Sigmoid colon (tissue), 3 donors: ENCODE results near the gene SPTLC1.
"Not testable (repeated sequence)": the region's sequence is repeated elsewhere in the genome, so short reads cannot be mapped to it uniquely, and the experiment has no call there.

Source experiments
- POLR2A ChIP-seq, 2 donors: fragments of 450-650 bp; IDR thresholded peaks; one replicate each; pipeline ENCODE4 v1.6.1; 2016; ENCODE audit warnings: antibody characterized with exemption in 2 of 2, mild to moderate bottlenecking in 2 of 2, moderate library complexity in 2 of 2
- TF ChIP-seq, protein P1 (sequence below), 4 experiments: fragments of 450-650 bp in 3 of 4; fragments of 200-600 bp in 1 of 4; IDR thresholded peaks; one replicate each; pipeline ENCODE4 v1.5.1; 2016 to 2019; ENCODE audit warnings: antibody characterized with exemption in 4 of 4, mild to moderate bottlenecking in 3 of 4, moderate library complexity in 2 of 4

GRCh38 chr9:92001948-92002347, 113.3 kb downstream of the SPTLC1 start:
- not testable (repeated sequence) for TF ChIP-seq POLR2A (IDR thresholded peaks at IDR 0.05)
- TF ChIP-seq, protein P1, sequence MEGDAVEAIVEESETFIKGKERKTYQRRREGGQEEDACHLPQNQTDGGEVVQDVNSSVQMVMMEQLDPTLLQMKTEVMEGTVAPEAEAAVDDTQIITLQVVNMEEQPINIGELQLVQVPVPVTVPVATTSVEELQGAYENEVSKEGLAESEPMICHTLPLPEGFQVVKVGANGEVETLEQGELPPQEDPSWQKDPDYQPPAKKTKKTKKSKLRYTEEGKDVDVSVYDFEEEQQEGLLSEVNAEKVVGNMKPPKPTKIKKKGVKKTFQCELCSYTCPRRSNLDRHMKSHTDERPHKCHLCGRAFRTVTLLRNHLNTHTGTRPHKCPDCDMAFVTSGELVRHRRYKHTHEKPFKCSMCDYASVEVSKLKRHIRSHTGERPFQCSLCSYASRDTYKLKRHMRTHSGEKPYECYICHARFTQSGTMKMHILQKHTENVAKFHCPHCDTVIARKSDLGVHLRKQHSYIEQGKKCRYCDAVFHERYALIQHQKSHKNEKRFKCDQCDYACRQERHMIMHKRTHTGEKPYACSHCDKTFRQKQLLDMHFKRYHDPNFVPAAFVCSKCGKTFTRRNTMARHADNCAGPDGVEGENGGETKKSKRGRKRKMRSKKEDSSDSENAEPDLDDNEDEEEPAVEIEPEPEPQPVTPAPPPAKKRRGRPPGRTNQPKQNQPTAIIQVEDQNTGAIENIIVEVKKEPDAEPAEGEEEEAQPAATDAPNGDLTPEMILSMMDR (IDR thresholded peaks at IDR 0.05): not testable (repeated sequence)
